Stimulated activated CD4-positive, alpha-beta T cell treated with anti-CD3 and anti-CD28 coated beads, Interleukin-4, amount 100 ng/mL, for 24 hours (primary cell): Measurements from ENCODE around the gene SKAP1.
"Not testable (repeated sequence)": the region's sequence is repeated elsewhere in the genome, so short reads cannot be mapped to it uniquely, and the experiment has no call there.

ENCODE experiments used
- DNase-seq: peaks from one replicate; pipeline ENCODE4 v3.0.0-alpha.2; 2020

The SKAP1 gene

GRCh38 chr17:48194097-48194550 lies 235.9 kb downstream of the SKAP1 start:
- no peak for DNase-seq

DNA sequence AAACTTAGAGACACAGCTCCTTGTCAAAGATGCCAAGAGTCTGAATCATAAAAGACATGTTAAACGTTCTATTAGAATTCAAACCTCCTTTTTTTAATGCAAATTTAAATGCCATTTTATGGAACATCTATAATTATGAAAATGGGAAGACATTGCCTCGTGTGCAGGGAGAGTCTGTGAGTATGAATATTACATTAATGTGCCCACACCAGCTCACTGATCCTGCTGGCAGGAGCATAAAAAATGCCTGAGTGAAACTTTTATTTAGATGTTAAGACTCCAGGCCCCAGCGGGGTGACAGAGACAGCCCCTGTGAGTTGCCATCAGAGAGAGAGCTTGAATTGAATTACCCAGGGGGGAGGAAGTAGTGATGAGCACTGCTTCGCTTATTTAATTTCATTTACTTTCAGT lies 237.7 kb downstream of the SKAP1 start:
- no peak for DNase-seq

GRCh38 chr17:48191362-48191761 lies 238.7 kb downstream of the SKAP1 start:
- DNase-seq: no peak

DNA sequence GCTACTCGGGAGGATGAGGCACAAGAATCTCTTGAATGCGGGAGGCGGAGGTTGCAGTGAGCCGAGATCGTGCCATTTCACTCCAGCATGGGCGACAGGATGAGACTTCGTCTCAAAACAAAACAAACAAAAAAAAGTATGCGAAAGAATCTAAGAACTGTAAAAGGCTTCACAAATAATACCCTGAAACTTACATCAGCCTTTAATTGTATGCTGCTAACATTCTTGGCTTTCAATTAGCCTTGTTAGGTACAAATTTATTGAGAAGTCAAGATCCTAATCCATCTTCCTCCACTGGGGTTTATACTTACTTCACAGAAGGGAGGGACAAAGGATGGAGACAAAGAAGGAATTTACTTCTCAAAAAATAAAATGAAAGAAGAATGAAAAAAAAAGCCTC lies 239.1 kb downstream of the SKAP1 start:
- DNase-seq: no peak

DNA sequence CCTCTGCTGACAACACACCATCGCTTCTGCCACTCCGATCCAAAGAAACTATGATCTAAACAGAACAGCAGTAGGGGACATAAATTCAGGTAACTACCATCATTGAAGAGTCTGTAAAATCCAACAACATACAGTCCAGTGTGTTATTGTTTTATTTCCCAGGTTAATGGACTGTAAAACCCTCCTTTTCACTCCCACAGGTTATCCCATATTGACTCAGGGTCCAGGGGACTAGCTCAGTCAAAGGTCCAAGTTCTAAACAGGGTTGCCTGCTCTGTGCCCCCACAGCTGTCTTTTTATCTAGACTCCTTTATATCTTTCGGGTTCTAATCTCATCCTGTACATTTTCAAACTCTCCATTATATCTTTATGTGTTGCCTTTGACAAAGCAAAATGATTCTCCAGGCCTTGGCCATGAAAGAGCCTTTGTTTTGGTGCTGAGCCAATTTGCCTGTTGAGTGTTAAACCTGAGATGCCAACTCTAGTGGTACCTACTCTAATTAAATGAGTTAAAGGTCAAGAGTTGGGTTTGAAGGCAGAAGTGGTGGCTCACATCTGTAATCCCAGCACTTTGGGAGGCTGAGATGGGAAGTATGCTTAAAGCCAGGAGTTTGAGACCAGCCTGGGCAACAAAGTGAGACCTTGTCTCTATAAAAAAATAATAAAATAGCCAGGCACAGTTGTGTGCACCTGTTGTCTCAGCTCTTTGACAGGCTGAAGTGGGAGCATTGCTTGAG lies 242.0 kb downstream of the SKAP1 start:
- DNase-seq: no peak

DNA sequence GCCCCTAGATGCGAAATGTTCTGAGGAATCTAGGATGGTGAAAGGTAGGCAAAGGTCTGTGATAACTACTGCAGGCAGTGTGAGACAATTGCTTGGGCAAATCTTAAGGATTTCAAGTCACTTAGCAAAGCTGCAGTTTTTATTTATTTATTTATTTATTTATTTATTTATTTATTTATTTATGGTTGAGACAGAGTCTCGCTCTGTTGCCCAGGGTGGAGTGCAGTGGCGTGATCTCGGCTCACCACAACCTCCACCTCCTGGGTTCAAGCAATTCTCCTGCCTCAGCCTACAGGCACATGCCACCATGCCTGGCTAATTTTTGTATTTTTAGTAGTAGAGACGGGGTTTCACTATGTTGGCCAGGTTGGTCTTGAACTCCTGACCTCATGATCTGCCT lies 243.7 kb downstream of the SKAP1 start:
- DNase-seq: not testable (repeated sequence)

GRCh38 chr17:48184721-48185120 lies 245.3 kb downstream of the SKAP1 start:
- DNase-seq: no peak

DNA sequence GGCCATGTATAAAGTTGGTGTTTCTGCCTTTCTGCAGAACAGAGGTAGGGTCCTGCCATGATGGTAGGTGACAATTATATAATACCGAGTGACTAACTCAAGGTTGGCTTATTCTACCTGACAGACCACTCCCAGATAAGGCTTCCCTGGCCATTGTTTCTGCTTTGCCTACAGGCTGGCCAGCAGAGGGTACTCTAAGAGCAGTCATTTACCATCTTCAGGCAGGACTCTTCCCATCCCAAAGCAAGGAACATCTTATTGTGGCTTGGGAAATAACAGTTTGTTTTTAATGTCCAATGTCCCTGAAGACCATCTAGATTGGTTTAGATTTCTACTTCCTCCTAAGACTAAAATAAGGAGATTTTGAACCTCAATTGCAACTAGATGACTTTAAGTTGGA lies 248.4 kb downstream of the SKAP1 start:
- DNase-seq: no peak

DNA sequence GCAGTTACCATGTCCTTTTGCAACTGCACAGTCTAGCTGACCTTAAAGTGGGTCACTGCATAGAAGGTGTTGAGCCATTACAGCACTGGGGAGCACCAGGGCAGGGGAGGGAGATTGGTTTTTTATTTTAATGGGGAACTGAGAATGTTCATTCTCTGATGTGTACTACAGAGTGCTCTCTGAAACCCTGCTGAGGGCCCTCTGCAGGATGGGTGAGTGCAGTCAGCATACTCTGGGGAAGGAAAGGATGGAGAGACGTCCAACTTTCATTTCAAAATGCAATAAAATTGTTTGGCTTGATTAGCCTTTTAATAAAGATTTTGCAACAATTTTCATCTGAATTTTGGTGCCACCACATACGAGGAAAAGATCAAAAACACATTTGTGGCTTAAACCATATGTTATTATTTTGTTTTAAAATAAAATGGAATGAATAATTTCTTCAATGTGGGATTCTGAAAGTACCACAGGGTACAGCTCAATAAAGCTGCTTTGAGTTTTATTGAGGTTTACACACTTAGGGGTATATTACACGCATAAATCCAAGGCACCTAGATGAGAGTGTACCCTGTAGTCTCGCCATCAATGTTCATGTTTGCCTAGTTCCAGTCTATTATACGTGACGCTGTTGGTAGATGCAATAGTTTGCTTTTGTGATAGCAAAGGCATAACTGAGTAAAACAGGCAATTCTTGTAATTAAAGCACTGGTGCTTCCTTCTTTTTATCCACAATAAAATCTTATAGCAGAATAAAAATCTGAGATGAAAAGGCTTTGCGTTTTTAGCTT lies 249.0 kb downstream of the SKAP1 start:
- no peak for DNase-seq

GRCh38 chr17:48179071-48179945 lies 250.7 kb downstream of the SKAP1 start:
- DNase-seq: no peak

- no peak for DNase-seq
Observed at GRCh38 chr17:48178317-48178716, 251.7 kb downstream of the SKAP1 start.

GRCh38 chr17:48177816-48178215 lies 252.2 kb downstream of the SKAP1 start:
- no peak for DNase-seq

DNA sequence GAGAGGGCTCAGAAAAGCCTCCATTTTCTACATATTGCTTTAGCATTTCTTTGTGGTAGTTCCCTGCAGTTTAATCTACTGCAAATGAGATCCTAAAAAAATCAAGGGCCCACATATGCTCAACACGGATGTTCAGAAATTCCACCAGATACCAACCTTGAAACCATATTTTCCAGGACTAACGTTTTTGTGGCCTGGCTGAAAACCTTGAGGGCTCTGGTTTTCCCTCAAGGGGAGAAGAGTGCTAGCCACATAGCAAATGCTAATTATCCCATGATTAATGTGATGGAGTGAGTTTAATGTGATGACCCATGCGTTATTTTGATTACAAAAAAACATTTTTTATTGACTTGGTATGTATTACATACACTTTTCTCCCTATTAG lies 253.6 kb downstream of the SKAP1 start:
- no peak for DNase-seq

GRCh38 chr17:48175692-48176470 lies 254.1 kb downstream of the SKAP1 start:
- no peak for DNase-seq

- no peak for DNase-seq
Observed at GRCh38 chr17:48174833-48175523, 255.0 kb downstream of the SKAP1 start.

- no peak for DNase-seq
Observed at GRCh38 chr17:48173191-48173984, 256.6 kb downstream of the SKAP1 start.

DNA sequence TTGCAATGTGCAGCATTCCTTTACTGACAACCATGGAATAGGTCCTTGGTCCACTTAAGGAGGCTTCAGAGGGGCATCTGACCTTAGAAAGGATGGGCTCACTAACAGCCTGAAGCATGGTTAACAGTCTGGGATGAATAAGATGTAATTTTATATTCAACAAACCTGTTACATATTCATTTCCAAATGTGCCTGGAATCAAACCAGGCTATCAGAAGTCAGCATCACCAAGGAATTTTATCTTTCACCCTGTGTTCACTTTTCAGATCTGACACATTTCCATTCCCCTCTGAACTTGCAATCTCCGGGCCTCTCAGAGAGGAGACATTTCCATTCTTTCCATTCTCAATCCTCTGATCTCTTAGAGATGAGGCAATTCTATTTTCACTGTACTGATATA lies 260.1 kb downstream of the SKAP1 start:
- DNase-seq: no peak

- no peak for DNase-seq
Observed at GRCh38 chr17:48163809-48164208, 266.2 kb downstream of the SKAP1 start.

GRCh38 chr17:48162946-48163506 lies 267.0 kb downstream of the SKAP1 start:
- DNase-seq: no peak

- DNase-seq: no peak
Observed at GRCh38 chr17:48162306-48162934, 267.6 kb downstream of the SKAP1 start.
